SK-N-SH treated with all-trans-retinoic acid at 6 μM for 48 hours (cell line): ENCODE data around the gene TTLL4.

ENCODE experiments used
- ATAC-seq: fragments of 200-7000 bp; cut with Tn5 transposase; 3 replicates; pipeline ENCODE4 v1.9.1; 2020; ENCODE audit warnings: mild to moderate bottlenecking, moderate library complexity
- CSDC2 ChIP-seq: fragments of 250-450 bp; sonication (Bioruptor Pico); IDR thresholded peaks from 2 replicates; pipeline ENCODE4 v1.5.0; 2020; ENCODE audit warnings: mild to moderate bottlenecking, moderate library complexity
- CSRNP3 ChIP-seq: fragments of 250-450 bp; sonication (Bioruptor Pico); IDR thresholded peaks from 2 replicates; pipeline ENCODE4 v1.5.1; 2021; ENCODE audit warnings: mild to moderate bottlenecking, moderate library complexity
- ESRRG ChIP-seq: fragments of 250-450 bp; sonication (Bioruptor Pico); IDR thresholded peaks from 2 replicates; pipeline ENCODE4 v1.6.1; 2021; ENCODE audit warnings: mild to moderate bottlenecking
- GLIS3 ChIP-seq: fragments of 250-450 bp; sonication (Bioruptor Pico); IDR thresholded peaks from 2 replicates; pipeline ENCODE4 v1.5.0; 2020; ENCODE audit warnings: mild to moderate bottlenecking, moderate library complexity
- OSR1 ChIP-seq: fragments of 250-450 bp; sonication (Bioruptor Pico); IDR thresholded peaks from 2 replicates; pipeline ENCODE4 v1.8.0; 2022; ENCODE audit warnings: moderate library complexity, mild to moderate bottlenecking, inconsistent platforms
- PATZ1 ChIP-seq: fragments of 250-450 bp; sonication (Bioruptor Pico); IDR thresholded peaks from 2 replicates; pipeline ENCODE4 v1.8.0; 2020; ENCODE audit warnings: mild to moderate bottlenecking, moderate library complexity, borderline replicate concordance
- POU6F1 ChIP-seq: fragments of 250-450 bp; sonication (Bioruptor Pico); IDR thresholded peaks from 2 replicates; pipeline ENCODE4 v1.8.0; 2021; ENCODE audit warnings: low read depth, mild to moderate bottlenecking, moderate library complexity, borderline replicate concordance
- PPARA ChIP-seq: fragments of 250-450 bp; sonication (Bioruptor Pico); IDR thresholded peaks from 2 replicates; pipeline ENCODE4 v1.5.0; 2020; ENCODE audit warnings: mild to moderate bottlenecking, borderline replicate concordance
- RARB ChIP-seq: fragments of 250-450 bp; sonication (Bioruptor Pico); IDR thresholded peaks from 2 replicates; pipeline ENCODE4 v1.8.0; 2021; ENCODE audit warnings: mild to moderate bottlenecking, moderate library complexity
- SNAI2 ChIP-seq: fragments of 250-450 bp; sonication (Bioruptor Pico); IDR thresholded peaks from 2 replicates; pipeline ENCODE4 v1.5.0; 2020; ENCODE audit warnings: mild to moderate bottlenecking, moderate library complexity
- TCF4 ChIP-seq: fragments of 250-450 bp; sonication (Bioruptor Pico); IDR thresholded peaks from 2 replicates; pipeline ENCODE4 v1.8.0; 2021; ENCODE audit warnings: mild to moderate bottlenecking, moderate library complexity, borderline replicate concordance
- TOX ChIP-seq: fragments of 250-450 bp; sonication (Bioruptor Pico); IDR thresholded peaks from 2 replicates; pipeline ENCODE4 v1.8.0; 2021; ENCODE audit warnings: mild to moderate bottlenecking, moderate library complexity, borderline replicate concordance
- TSHZ2 ChIP-seq: fragments of 250-450 bp; sonication (Bioruptor Pico); IDR thresholded peaks from 2 replicates; pipeline ENCODE4 v1.5.0; 2020; ENCODE audit warnings: mild to moderate bottlenecking, moderate library complexity
- ZC3H10 ChIP-seq: fragments of 250-450 bp; sonication (Bioruptor Pico); IDR thresholded peaks from 2 replicates; pipeline ENCODE4 v1.5.1; 2021; ENCODE audit warnings: mild to moderate bottlenecking, moderate library complexity
- ZFP30 ChIP-seq: fragments of 450-650 bp; formaldehyde crosslinking; IDR thresholded peaks from 2 replicates; pipeline ENCODE4 v1.5.0; 2022; ENCODE audit warnings: mild to moderate bottlenecking, moderate library complexity
- ZNF8 ChIP-seq: fragments of 450-650 bp; formaldehyde crosslinking; IDR thresholded peaks from 2 replicates; pipeline ENCODE4 v1.5.0; 2020; ENCODE audit warnings: mild to moderate bottlenecking, moderate library complexity

TTLL4 gene

GRCh38 chr2:218744615-218745014 is 34.0 kb downstream of the TTLL4 start:
- ATAC-seq = no peak

GRCh38 chr2:218745160-218745558 is 34.5 kb downstream of the TTLL4 start:
- ATAC-seq = no peak
- TF ChIP-seq TSHZ2 (CRISPR knock-in tag) = no peak
- no peak for TF ChIP-seq CSRNP3 (CRISPR knock-in tag)
- no peak for TF ChIP-seq ZFP30 (CRISPR knock-in tag)
- TF ChIP-seq OSR1 (CRISPR knock-in tag) = no peak
- no peak for TF ChIP-seq PPARA (CRISPR knock-in tag)
- TF ChIP-seq ZNF8 = no peak
- no peak for TF ChIP-seq POU6F1 (CRISPR knock-in tag)
- TF ChIP-seq PATZ1 (CRISPR knock-in tag) = no peak
- TF ChIP-seq RARB (CRISPR knock-in tag) = no peak
- no peak for TF ChIP-seq GLIS3
- no peak for TF ChIP-seq TOX
- TF ChIP-seq CSDC2 (CRISPR knock-in tag) = no peak
- TF ChIP-seq ZC3H10 (CRISPR knock-in tag) = no peak

More at GRCh38 chr2:218744615-218745014, 34.0 kb downstream of the TTLL4 start:
- no peak for TF ChIP-seq TOX
- no peak for TF ChIP-seq SNAI2 (CRISPR knock-in tag)
- no peak for TF ChIP-seq ESRRG
- no peak for TF ChIP-seq TCF4 (CRISPR knock-in tag)

GRCh38 chr2:218745559-218746469 is 35.2 kb downstream of the TTLL4 start:
- no peak for TF ChIP-seq SNAI2 (CRISPR knock-in tag)
- no peak for TF ChIP-seq PPARA (CRISPR knock-in tag)
- TF ChIP-seq TCF4 (CRISPR knock-in tag) = no peak
- TF ChIP-seq CSRNP3 (CRISPR knock-in tag) = no peak
- TF ChIP-seq, all 23 proteins: peak for 0
- ATAC-seq = no peak

GRCh38 chr2:218746470-218746795 is 35.8 kb downstream of the TTLL4 start:
- ATAC-seq = no peak

More at GRCh38 chr2:218746470-218746795, 35.8 kb downstream of the TTLL4 start:
- TF ChIP-seq RARB (CRISPR knock-in tag) (no peak), ZNF8 (no peak), PATZ1 (CRISPR knock-in tag) (no peak)
